CD8-positive, alpha-beta memory T cell (primary cell): ENCODE results near the gene PLEKHG7. TPM values are rescaled to one million over a fixed set of nuclear protein-coding genes. Genes with fewer than 3 reads are reported as not detected.
"Not testable (repeated sequence)": the region's sequence is repeated elsewhere in the genome, so short reads cannot be mapped to it uniquely, and the experiment has no call there.

ENCODE experiments used
- CTCF ChIA-PET: fragments of 350-600 bp; sonication (Branson Sonifier 250); formaldehyde crosslinking; loops from one replicate; lab custom pipeline; 2021; ENCODE audit warnings: antibody characterized with exemption; lab: Charles Lee
- POLR2A ChIA-PET: fragments of 350-600 bp; sonication (Branson Sonifier 250); formaldehyde crosslinking; loops from one replicate; lab custom pipeline; 2021; ENCODE audit warnings: antibody characterized with exemption; lab: Charles Lee
- DNase-seq, 5 donors: peaks; one replicate each; pipeline versions ENCODE4 v3.0.0 to v3.0.0-alpha.2; 2020 to 2022; ENCODE audit warnings: mixed read lengths in 1 of 5
- H3K27ac ChIP-seq: one replicate; pipeline ENCODE4 v1.7.0; 2013; ENCODE audit warnings: low read depth, mild to moderate bottlenecking, low read length, moderate library complexity
- H3K27me3 ChIP-seq: 2 replicates; pipeline ENCODE4 v1.7.0; 2013; ENCODE audit warnings: low read length, mild to moderate bottlenecking; ENCODE audit not compliant: insufficient read depth, poor library complexity, severe bottlenecking
- H3K36me3 ChIP-seq: 2 replicates; pipeline ENCODE4 v1.7.0; 2013; ENCODE audit warnings: mild to moderate bottlenecking, low read length, moderate library complexity; ENCODE audit not compliant: insufficient read depth
- H3K4me1 ChIP-seq: 2 replicates; pipeline ENCODE4 v1.7.0; 2013; ENCODE audit warnings: mild to moderate bottlenecking, low read length, moderate library complexity; ENCODE audit not compliant: insufficient read depth
- H3K4me3 ChIP-seq: 2 replicates; pipeline ENCODE4 v1.7.0; 2013; ENCODE audit warnings: mild to moderate bottlenecking, low read length
- H3K9me3 ChIP-seq: 2 replicates; pipeline ENCODE4 v1.7.0; 2013; ENCODE audit warnings: mild to moderate bottlenecking, low read length
- H3K27ac Mint-ChIP-seq, 8 donors: one replicate each; pipeline ENCODE4 v1.8.0; 2020 to 2021; ENCODE audit warnings: mixed read lengths in 8 of 8, mild to moderate bottlenecking in 6 of 8, inconsistent platforms in 3 of 8, moderate library complexity in 3 of 8
- H3K27me3 Mint-ChIP-seq, 2 donors: one replicate each; pipeline ENCODE4 v1.8.0; 2020 to 2021; ENCODE audit warnings: mixed read lengths in 2 of 2, mild to moderate bottlenecking in 1 of 2, moderate library complexity in 1 of 2
- H3K36me3 Mint-ChIP-seq, 3 donors: one replicate each; pipeline ENCODE4 v1.8.0; 2020 to 2021; ENCODE audit warnings: mixed read lengths in 3 of 3, inconsistent platforms in 1 of 3, mild to moderate bottlenecking in 1 of 3
- H3K4me1 Mint-ChIP-seq, 3 donors: one replicate each; pipeline ENCODE4 v1.8.0; 2020 to 2021; ENCODE audit warnings: mixed read lengths in 3 of 3, inconsistent platforms in 1 of 3, mild to moderate bottlenecking in 1 of 3
- H3K4me3 Mint-ChIP-seq, 7 donors: one replicate each; pipeline ENCODE4 v1.8.0; 2020 to 2021; ENCODE audit warnings: mixed read lengths in 7 of 7, mild to moderate bottlenecking in 6 of 7, moderate library complexity in 4 of 7, inconsistent platforms in 2 of 7
- H3K9me3 Mint-ChIP-seq, 5 donors: one replicate each; pipeline ENCODE4 v1.8.0; 2020 to 2022; ENCODE audit warnings: mixed read lengths in 5 of 5, mild to moderate bottlenecking in 3 of 5, moderate library complexity in 2 of 5, inconsistent platforms in 1 of 5
- polyA plus RNA-seq: library from polyadenylated mRNA; unstranded; fragments of 300-500 nt; fragmentation: Illumina TruSeq; gene quantifications from one replicate; pipeline ENCODE4 v1.2.3, GENCODE V29; 2021
- total RNA-seq, 2 experiments: library from RNA; stranded (reverse); gene quantifications; one replicate each; pipeline ENCODE4 v1.2.3, GENCODE V29; 2021

The PLEKHG7 gene
- total and polyA plus RNA-seq, 3 experiments from 2014 or later, result not detected

- Mint-ChIP-seq H3K4me3 (no peak overlapping the region), H3K4me1 (no peaks in the 10 kb centered on the region), H3K27me3 (peaks cover 2 to 8% of the 10 kb centered on the region in 2 donors), H3K27ac (no peak overlapping the region), H3K36me3 (peaks cover 0 to 3% (median 0%) of the 10 kb centered on the region in 3 donors), H3K9me3 (no peaks in the 10 kb centered on the region)
- ChIA-PET CTCF (no interaction called here), POLR2A (no interaction called here)
- Histone ChIP-seq H3K27ac (no peak overlapping the region), H3K9me3 (no peaks in the 10 kb centered on the region), H3K4me3 (no peak overlapping the region), H3K36me3 (no peaks in the 10 kb centered on the region), H3K27me3 (no peaks in the 10 kb centered on the region), H3K4me1 (no peaks in the 10 kb centered on the region)
- no peak for DNase-seq
Measured at GRCh38 chr12:92665496-92665895, 37.3 kb upstream of the PLEKHG7 start.

GRCh38 chr12:92668739-92669138 is 34.0 kb upstream of the PLEKHG7 start:
- no peak for DNase-seq
- POLR2A ChIA-PET, result no interaction called here
- no peaks in the 10 kb centered on the region for H3K36me3 ChIP-seq
- CTCF ChIA-PET, result no interaction called here
- H3K27ac Mint-ChIP-seq, result no peak overlapping the region
- H3K4me1 ChIP-seq, result no peaks in the 10 kb centered on the region
- H3K9me3 ChIP-seq, result no peaks in the 10 kb centered on the region
- no peak overlapping the region for H3K4me3 ChIP-seq
- H3K9me3 Mint-ChIP-seq, result no peaks in the 10 kb centered on the region
- no peak overlapping the region for H3K4me3 Mint-ChIP-seq
- H3K4me1 Mint-ChIP-seq, result no peaks in the 10 kb centered on the region
- peaks cover 10 to 11% of the 10 kb centered on the region in 2 donors for H3K27me3 Mint-ChIP-seq
- H3K27ac ChIP-seq, result no peak overlapping the region
- peaks cover 0 to 3% (median 0%) of the 10 kb centered on the region in 3 donors for H3K36me3 Mint-ChIP-seq
- no peaks in the 10 kb centered on the region for H3K27me3 ChIP-seq

- POLR2A ChIA-PET, H3K27ac Mint-ChIP-seq, DNase-seq, CTCF ChIA-PET, H3K9me3 ChIP-seq, H3K4me1 ChIP-seq, H3K27me3 Mint-ChIP-seq, H3K9me3 Mint-ChIP-seq, H3K36me3 Mint-ChIP-seq, H3K4me3 Mint-ChIP-seq, H3K4me3 ChIP-seq, H3K27me3 ChIP-seq, H3K36me3 ChIP-seq, H3K4me1 Mint-ChIP-seq, H3K27ac ChIP-seq: not testable (repeated sequence)
Measured at GRCh38 chr12:92671524-92671923, 31.3 kb upstream of the PLEKHG7 start.

DNA sequence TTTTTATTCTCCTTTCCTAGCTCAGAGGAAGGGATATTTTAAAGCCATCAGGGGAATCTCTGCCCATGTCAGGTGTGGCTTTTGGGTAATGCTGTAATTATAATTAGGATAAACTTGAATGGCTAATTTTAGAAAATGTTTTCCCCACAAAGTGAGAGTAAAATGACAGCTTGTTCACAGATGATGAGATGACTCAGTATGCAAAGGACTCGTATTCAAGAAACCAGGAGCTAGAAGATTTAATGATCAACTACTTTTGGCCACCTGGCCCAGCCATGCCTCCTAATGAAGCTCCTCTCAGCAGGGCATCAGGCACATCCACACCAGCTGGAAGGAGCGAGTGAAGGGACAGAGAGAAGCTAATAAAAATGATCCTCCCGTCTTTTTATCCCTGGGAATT is 29.0 kb upstream of the PLEKHG7 start:
- CTCF ChIA-PET, result no interaction called here
- POLR2A ChIA-PET, result no interaction called here
- Mint-ChIP-seq H3K4me3 (no peak overlapping the region), H3K27ac (no peak overlapping the region), H3K27me3 (peaks cover 7 to 10% of the 10 kb centered on the region in 2 donors), H3K36me3 (peaks cover 0 to 3% (median 0%) of the 10 kb centered on the region in 3 donors), H3K9me3 (no peaks in the 10 kb centered on the region), H3K4me1 (peaks cover 0 to 8% (median 7%) of the 10 kb centered on the region in 3 donors)
- H3K27me3 ChIP-seq, result no peaks in the 10 kb centered on the region
- H3K4me1 ChIP-seq, result no peaks in the 10 kb centered on the region
- DNase-seq, result no peak
- H3K27ac ChIP-seq, result no peak overlapping the region
- H3K9me3 ChIP-seq, result no peaks in the 10 kb centered on the region
- no peaks in the 10 kb centered on the region for H3K36me3 ChIP-seq
- no peak overlapping the region for H3K4me3 ChIP-seq

- Mint-ChIP-seq H3K9me3 (no peaks in the 10 kb centered on the region), H3K4me3 (no peak overlapping the region), H3K36me3 (peaks cover 0 to 3% (median 0%) of the 10 kb centered on the region in 3 donors), H3K27ac (no peak overlapping the region), H3K4me1 (peaks cover 0 to 8% (median 7%) of the 10 kb centered on the region in 3 donors), H3K27me3 (peaks cover 7 to 10% of the 10 kb centered on the region in 2 donors)
- DNase-seq, result no peak
- H3K4me3 ChIP-seq, result no peak overlapping the region
- no peaks in the 10 kb centered on the region for H3K36me3 ChIP-seq
- CTCF ChIA-PET, result no interaction called here
- H3K9me3 ChIP-seq, result no peaks in the 10 kb centered on the region
- H3K4me1 ChIP-seq, result no peaks in the 10 kb centered on the region
- H3K27ac ChIP-seq, result no peak overlapping the region
- POLR2A ChIA-PET, result no interaction called here
- H3K27me3 ChIP-seq, result no peaks in the 10 kb centered on the region
Measured at GRCh38 chr12:92674500-92674899, 28.3 kb upstream of the PLEKHG7 start.

- Histone ChIP-seq H3K9me3 (no peaks in the 10 kb centered on the region), H3K4me1 (no peaks in the 10 kb centered on the region), H3K27ac (no peak overlapping the region), H3K36me3 (no peaks in the 10 kb centered on the region), H3K27me3 (no peaks in the 10 kb centered on the region), H3K4me3 (no peak overlapping the region)
- H3K9me3 Mint-ChIP-seq, result no peaks in the 10 kb centered on the region
- ChIA-PET CTCF (no interaction called here), POLR2A (no interaction called here)
- peaks cover 5 to 10% of the 10 kb centered on the region in 2 donors for H3K27me3 Mint-ChIP-seq
- DNase-seq, result no peak
- H3K27ac Mint-ChIP-seq, result no peak overlapping the region
- H3K4me1 Mint-ChIP-seq, result peaks cover 0 to 8% (median 7%) of the 10 kb centered on the region in 3 donors
- H3K36me3 Mint-ChIP-seq, result peaks cover 0 to 3% (median 0%) of the 10 kb centered on the region in 3 donors
- H3K4me3 Mint-ChIP-seq, result no peak overlapping the region
Measured at GRCh38 chr12:92675092-92675865, 27.5 kb upstream of the PLEKHG7 start.

- CTCF ChIA-PET, result no interaction called here
- no peak overlapping the region for H3K27ac Mint-ChIP-seq
- H3K27me3 ChIP-seq, result no peaks in the 10 kb centered on the region
- no peak overlapping the region for H3K4me3 ChIP-seq
- no peak overlapping the region for H3K4me3 Mint-ChIP-seq
- no peak for DNase-seq
- H3K27ac ChIP-seq, result no peak overlapping the region
- H3K4me1 ChIP-seq, result no peaks in the 10 kb centered on the region
- H3K36me3 ChIP-seq, result no peaks in the 10 kb centered on the region
- peaks cover 0 to 5% of the 10 kb centered on the region in 2 donors for H3K27me3 Mint-ChIP-seq
- no peaks in the 10 kb centered on the region for H3K36me3 Mint-ChIP-seq
- H3K9me3 Mint-ChIP-seq, result no peaks in the 10 kb centered on the region
- H3K4me1 Mint-ChIP-seq, result peaks cover 0 to 8% (median 7%) of the 10 kb centered on the region in 3 donors
- POLR2A ChIA-PET, result no interaction called here
- no peaks in the 10 kb centered on the region for H3K9me3 ChIP-seq
Measured at GRCh38 chr12:92676710-92677109, 26.1 kb upstream of the PLEKHG7 start.

- Histone ChIP-seq H3K4me3 (no peak overlapping the region), H3K9me3 (no peaks in the 10 kb centered on the region), H3K27ac (no peak overlapping the region), H3K4me1 (no peaks in the 10 kb centered on the region), H3K36me3 (no peaks in the 10 kb centered on the region), H3K27me3 (no peaks in the 10 kb centered on the region)
- DNase-seq, result no peak
- POLR2A ChIA-PET, result no interaction called here
- Mint-ChIP-seq H3K36me3 (peaks cover 0 to 18% (median 0%) of the 10 kb centered on the region in 3 donors), H3K27me3 (peaks cover 3 to 36% of the 10 kb centered on the region in 2 donors), H3K9me3 (peaks cover 0 to 5% (median 0%) of the 10 kb centered on the region in 5 donors), H3K4me1 (no peaks in the 10 kb centered on the region), H3K27ac (no peak overlapping the region), H3K4me3 (no peak overlapping the region)
- CTCF ChIA-PET, result no interaction called here
Measured at GRCh38 chr12:92690601-92691000, 12.2 kb upstream of the PLEKHG7 start.
